Activated T-cell treated with anti-CD3 and anti-CD28 coated beads, Interleukin-2, amount 50 U/mL, for 48 hours (primary cell): Measurements from ENCODE around the gene ATPAF2.
"Not testable (repeated sequence)": the region's sequence is repeated elsewhere in the genome, so short reads cannot be mapped to it uniquely, and the experiment has no call there.

Experiments used
- DNase-seq, 2 experiments: peaks; one replicate each; pipeline ENCODE4 v3.0.0-alpha.2; 2020

The ATPAF2 gene

GRCh38 chr17:18009609-18010420 lies 29.2 kb downstream of the ATPAF2 start:
- DNase-seq, result no peak

- DNase-seq, result no peak
Observed at GRCh38 chr17:18008496-18009268, 30.3 kb downstream of the ATPAF2 start.

- no peak for DNase-seq
Observed at GRCh38 chr17:18006495-18007239, 32.3 kb downstream of the ATPAF2 start.

GRCh38 chr17:18005496-18005895 lies 33.5 kb downstream of the ATPAF2 start:
- DNase-seq, result no peak

GRCh38 chr17:18004884-18005305 lies 34.1 kb downstream of the ATPAF2 start:
- no peak for DNase-seq

- no peak for DNase-seq
Observed at GRCh38 chr17:18004345-18004744, 34.6 kb downstream of the ATPAF2 start.

GRCh38 chr17:18002171-18002570 lies 36.8 kb downstream of the ATPAF2 start:
- DNase-seq, result no peak

GRCh38 chr17:18000030-18000408 lies 38.9 kb downstream of the ATPAF2 start:
- DNase-seq, result no peak

GRCh38 chr17:17999364-18000029 lies 39.5 kb downstream of the ATPAF2 start:
- no peak for DNase-seq

GRCh38 chr17:17998934-17999333 lies 40.0 kb downstream of the ATPAF2 start:
- no peak for DNase-seq

GRCh38 chr17:17995887-17996286 lies 43.1 kb downstream of the ATPAF2 start:
- not testable (repeated sequence) for DNase-seq

- DNase-seq, result peak; percentile 30 to 49
Observed at GRCh38 chr17:17994271-17995069, 44.5 kb downstream of the ATPAF2 start.

GRCh38 chr17:17993852-17994251 lies 45.1 kb downstream of the ATPAF2 start:
- no peak for DNase-seq

- DNase-seq, result no peak
Observed at GRCh38 chr17:17993366-17993765, 45.6 kb downstream of the ATPAF2 start.

GRCh38 chr17:17990282-17990681 lies 48.7 kb downstream of the ATPAF2 start:
- no peak for DNase-seq

GRCh38 chr17:17989618-17990017 lies 49.4 kb downstream of the ATPAF2 start:
- no peak for DNase-seq

GRCh38 chr17:17989081-17989480 lies 49.9 kb downstream of the ATPAF2 start:
- DNase-seq, result no peak

GRCh38 chr17:17988427-17988945 lies 50.5 kb downstream of the ATPAF2 start:
- DNase-seq, result no peak

GRCh38 chr17:17987901-17988300 lies 51.1 kb downstream of the ATPAF2 start:
- no peak for DNase-seq

GRCh38 chr17:17987187-17987896 lies 51.6 kb downstream of the ATPAF2 start:
- DNase-seq, result no peak

- peak in 1 of 2 experiments; percentile 26 for DNase-seq
Observed at GRCh38 chr17:17985555-17985954, 53.4 kb downstream of the ATPAF2 start.
